HFFc6 (cell line): ENCODE data around the gene SHB. TPM values are rescaled to one million over a fixed set of nuclear protein-coding genes. Genes with fewer than 3 reads are reported as not detected.
A peak's percentile ranks its signal among the peaks of the same experiment; 100 is the strongest.

ENCODE experiments used
- DNase-seq: peaks from one replicate; pipeline ENCODE4 v3.0.0-alpha.2; 2018
- H3K27ac Mint-ChIP-seq: 2 replicates; pipeline ENCODE4 v1.8.0; 2020; ENCODE audit warnings: mild to moderate bottlenecking, mixed read lengths
- H3K27me3 Mint-ChIP-seq: 2 replicates; pipeline ENCODE4 v1.8.0; 2021; ENCODE audit warnings: mild to moderate bottlenecking, moderate library complexity, mixed read lengths; ENCODE audit not compliant: insufficient read depth
- H3K36me3 Mint-ChIP-seq: 2 replicates; pipeline ENCODE4 v1.8.0; 2021; ENCODE audit warnings: low read depth, mixed read lengths
- H3K4me1 Mint-ChIP-seq: 2 replicates; pipeline ENCODE4 v1.8.0; 2020; ENCODE audit warnings: low read depth, mixed read lengths
- H3K4me3 Mint-ChIP-seq: 2 replicates; pipeline ENCODE4 v1.8.0; 2020; ENCODE audit warnings: mild to moderate bottlenecking, moderate library complexity, mixed read lengths
- H3K9me3 Mint-ChIP-seq: 2 replicates; pipeline ENCODE4 v1.8.0; 2020; ENCODE audit warnings: mild to moderate bottlenecking, mixed read lengths
- total RNA-seq, 6 experiments: library from RNA; stranded (reverse); fragmentation: NEBNext Ultra II Directional; extraction: Animal tissue kit (Norgen Biotek cat#: 25700); gene quantifications; 2 replicates in 1 of 6; 3 replicates in 5 of 6; pipeline ENCODE4 v1.2.3, GENCODE V29; 2021
- TF ChIP-seq, protein P1 (sequence below): fragments of 200-600 bp; sonication (generic); IDR thresholded peaks from 2 replicates; pipeline ENCODE4 v1.5.0; 2021; ENCODE audit warnings: antibody characterized with exemption, mild to moderate bottlenecking

SHB gene
- total RNA-seq, 6 experiments from 2014 or later = 26.8 to 29.8 (median 28.6) TPM

GRCh38 chr9:38091310-38092199 is 22.5 kb upstream of the SHB start:
- Mint-ChIP-seq H3K27ac (no peak overlapping the region), H3K27me3 (peaks cover 7% of the 10 kb centered on the region), H3K9me3 (no peaks in the 10 kb centered on the region), H3K4me3 (no peak overlapping the region), H3K36me3 (no peaks in the 10 kb centered on the region), H3K4me1 (peaks cover 12% of the 10 kb centered on the region)
- TF ChIP-seq, protein P1, sequence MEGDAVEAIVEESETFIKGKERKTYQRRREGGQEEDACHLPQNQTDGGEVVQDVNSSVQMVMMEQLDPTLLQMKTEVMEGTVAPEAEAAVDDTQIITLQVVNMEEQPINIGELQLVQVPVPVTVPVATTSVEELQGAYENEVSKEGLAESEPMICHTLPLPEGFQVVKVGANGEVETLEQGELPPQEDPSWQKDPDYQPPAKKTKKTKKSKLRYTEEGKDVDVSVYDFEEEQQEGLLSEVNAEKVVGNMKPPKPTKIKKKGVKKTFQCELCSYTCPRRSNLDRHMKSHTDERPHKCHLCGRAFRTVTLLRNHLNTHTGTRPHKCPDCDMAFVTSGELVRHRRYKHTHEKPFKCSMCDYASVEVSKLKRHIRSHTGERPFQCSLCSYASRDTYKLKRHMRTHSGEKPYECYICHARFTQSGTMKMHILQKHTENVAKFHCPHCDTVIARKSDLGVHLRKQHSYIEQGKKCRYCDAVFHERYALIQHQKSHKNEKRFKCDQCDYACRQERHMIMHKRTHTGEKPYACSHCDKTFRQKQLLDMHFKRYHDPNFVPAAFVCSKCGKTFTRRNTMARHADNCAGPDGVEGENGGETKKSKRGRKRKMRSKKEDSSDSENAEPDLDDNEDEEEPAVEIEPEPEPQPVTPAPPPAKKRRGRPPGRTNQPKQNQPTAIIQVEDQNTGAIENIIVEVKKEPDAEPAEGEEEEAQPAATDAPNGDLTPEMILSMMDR = no peak
- no peak for DNase-seq

DNA sequence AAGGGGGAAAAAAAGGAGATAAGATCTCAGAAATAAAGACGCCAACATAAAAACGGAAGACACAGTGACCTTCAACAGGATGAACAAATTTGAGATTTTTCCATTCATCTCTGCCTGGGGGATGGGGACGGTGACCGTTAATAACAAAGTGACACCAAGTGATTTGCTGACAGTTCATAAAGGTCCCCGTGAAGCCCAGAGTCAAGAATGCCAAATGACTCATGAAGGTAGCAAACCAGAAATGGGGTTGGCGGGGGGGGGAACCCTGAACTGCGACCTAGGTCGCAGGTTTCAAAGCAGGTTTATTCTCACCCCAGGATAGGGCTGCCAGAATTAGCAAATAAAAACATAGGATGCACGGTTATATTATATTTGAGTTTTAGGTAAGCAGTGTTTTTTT is 21.1 kb upstream of the SHB start:
- H3K9me3 Mint-ChIP-seq = no peaks in the 10 kb centered on the region
- DNase-seq = no peak
- peaks cover 2% of the 10 kb centered on the region for H3K27me3 Mint-ChIP-seq
- H3K4me3 Mint-ChIP-seq = no peak overlapping the region
- no peaks in the 10 kb centered on the region for H3K36me3 Mint-ChIP-seq
- H3K4me1 Mint-ChIP-seq = peaks cover 12% of the 10 kb centered on the region
- TF ChIP-seq, protein P1 = no peak
- H3K27ac Mint-ChIP-seq = no peak overlapping the region

DNA sequence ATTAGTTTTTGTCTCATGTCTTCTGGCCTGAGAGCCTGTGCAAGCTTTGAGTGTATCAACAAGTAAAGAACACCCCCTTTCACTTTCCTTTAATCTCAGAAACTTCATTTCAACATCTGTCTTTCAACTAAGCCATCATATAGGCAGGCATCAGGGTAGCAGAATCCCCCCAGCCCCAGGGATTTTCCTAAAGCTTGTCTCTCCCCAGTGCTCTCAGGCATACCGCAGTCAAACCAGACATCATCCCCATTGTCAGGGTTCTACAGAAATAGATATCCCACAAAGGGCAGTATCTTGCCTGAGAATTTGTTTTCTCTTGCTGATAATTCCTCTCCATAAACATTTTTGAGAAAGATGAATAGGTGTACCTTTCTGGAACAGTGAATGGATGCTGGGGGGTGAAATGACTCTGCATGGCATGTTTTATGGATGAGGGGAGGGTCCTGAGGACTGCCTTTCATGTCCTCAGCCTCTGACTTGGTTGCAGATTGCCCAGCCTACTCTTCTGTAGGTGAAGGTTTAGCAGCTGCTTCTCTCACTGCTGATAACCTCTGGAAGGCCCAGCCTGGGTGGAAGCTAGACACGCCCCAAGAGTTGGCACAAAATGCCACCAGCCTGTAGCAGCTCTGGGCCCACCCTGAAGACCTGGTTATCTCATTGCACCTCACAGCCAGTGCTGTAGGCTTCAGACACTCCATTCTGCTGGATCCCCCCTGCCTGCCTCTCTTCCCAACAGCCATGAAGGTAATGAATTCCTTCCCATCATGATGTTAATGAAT is 20.5 kb upstream of the SHB start:
- TF ChIP-seq, protein P1 = no peak

GRCh38 chr9:38088006-38088925 is 19.2 kb upstream of the SHB start:
- Mint-ChIP-seq H3K4me3 (no peak overlapping the region), H3K36me3 (no peaks in the 10 kb centered on the region), H3K4me1 (peaks cover 18% of the 10 kb centered on the region), H3K9me3 (no peaks in the 10 kb centered on the region), H3K27ac (no peak overlapping the region), H3K27me3 (peaks cover 2% of the 10 kb centered on the region)
- TF ChIP-seq, protein P1 = peak; percentile 99
- DNase-seq = peak; percentile 28

More for the DNA sequence above, 20.5 kb upstream of the SHB start:
- DNase-seq = no peak
- H3K4me3 Mint-ChIP-seq = no peak overlapping the region
- no peaks in the 10 kb centered on the region for H3K36me3 Mint-ChIP-seq
- peaks cover 12% of the 10 kb centered on the region for H3K4me1 Mint-ChIP-seq
- H3K27ac Mint-ChIP-seq = no peak overlapping the region
- H3K27me3 Mint-ChIP-seq = peaks cover 2% of the 10 kb centered on the region
- H3K9me3 Mint-ChIP-seq = no peaks in the 10 kb centered on the region

DNA sequence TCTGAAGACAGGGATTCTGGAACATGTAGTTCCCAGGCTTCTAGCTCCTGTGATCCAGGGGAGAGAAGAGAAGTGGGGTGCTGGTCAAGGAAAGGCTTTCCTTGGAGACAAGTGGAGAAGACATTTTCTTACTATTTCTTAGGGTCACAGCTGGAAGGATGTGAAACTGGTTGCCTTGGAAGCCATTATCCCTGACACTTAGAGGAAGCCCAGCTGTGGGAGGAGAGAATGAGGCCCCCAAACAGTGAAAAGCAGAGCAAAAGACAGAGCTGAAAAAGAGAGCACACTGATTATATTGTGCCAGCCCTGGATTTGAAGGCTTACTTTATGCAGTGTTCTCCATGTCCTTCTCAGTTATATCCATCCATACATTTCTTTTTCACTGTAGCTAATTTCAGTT is 17.5 kb upstream of the SHB start:
- H3K4me1 Mint-ChIP-seq = peaks cover 29% of the 10 kb centered on the region
- no peak overlapping the region for H3K4me3 Mint-ChIP-seq
- H3K27ac Mint-ChIP-seq = no peak overlapping the region
- peaks cover 2% of the 10 kb centered on the region for H3K27me3 Mint-ChIP-seq
- no peaks in the 10 kb centered on the region for H3K36me3 Mint-ChIP-seq
- H3K9me3 Mint-ChIP-seq = no peaks in the 10 kb centered on the region
- TF ChIP-seq, protein P1 = no peak
- DNase-seq = no peak
